ENCODE measurements around the gene MGRN1. TPM values are rescaled to one million over a fixed set of nuclear protein-coding genes. Genes with fewer than 3 reads are reported as not detected.

Gene MGRN1
- total and polyA plus RNA-seq, 2 donors from 2014 or later, result 19.7 to 90.8 TPM

DNA sequence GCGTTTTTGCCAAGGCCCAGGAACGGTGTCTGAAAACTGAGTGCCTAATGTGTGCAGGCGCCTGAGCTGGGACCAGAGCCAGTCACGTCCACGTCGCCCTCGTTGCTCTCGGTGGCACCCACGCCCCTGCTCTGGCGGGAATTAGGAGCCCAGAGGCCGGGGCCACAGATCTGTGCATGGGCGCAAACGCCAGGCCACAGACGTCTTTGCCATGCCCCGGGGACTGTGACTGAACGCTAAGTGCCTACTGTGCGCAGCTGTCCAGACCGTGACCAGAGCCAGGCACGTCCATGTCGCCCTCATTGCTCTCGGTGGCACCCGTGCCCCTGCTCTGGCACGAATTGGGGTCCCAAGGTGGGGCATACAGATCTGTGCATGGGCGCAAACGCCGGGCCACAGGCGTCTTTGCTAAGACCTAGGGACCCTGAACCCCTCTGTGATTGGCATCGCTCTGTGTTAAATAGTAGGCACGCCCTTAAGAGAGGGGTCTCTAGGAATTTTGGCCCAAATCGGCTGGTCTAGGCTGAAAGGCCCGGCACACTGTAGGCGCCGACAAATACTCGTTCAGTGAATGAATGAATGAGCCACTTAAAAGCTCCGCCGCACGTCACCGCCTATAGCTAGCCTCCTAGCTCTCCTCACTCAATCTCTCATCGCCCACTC, 9.1 kb upstream of the MGRN1 start:
- peak overlapping the region; percentile 40 to 85 (median 50) for H3K4me3 ChIP-seq (ENCODE audit: low read length in 3 of 3)
- no peaks in the 10 kb centered on the region for H3K27me3 ChIP-seq (ENCODE audit: control insufficient read depth, insufficient read depth, low read length)
- TF ChIP-seq, protein P1, sequence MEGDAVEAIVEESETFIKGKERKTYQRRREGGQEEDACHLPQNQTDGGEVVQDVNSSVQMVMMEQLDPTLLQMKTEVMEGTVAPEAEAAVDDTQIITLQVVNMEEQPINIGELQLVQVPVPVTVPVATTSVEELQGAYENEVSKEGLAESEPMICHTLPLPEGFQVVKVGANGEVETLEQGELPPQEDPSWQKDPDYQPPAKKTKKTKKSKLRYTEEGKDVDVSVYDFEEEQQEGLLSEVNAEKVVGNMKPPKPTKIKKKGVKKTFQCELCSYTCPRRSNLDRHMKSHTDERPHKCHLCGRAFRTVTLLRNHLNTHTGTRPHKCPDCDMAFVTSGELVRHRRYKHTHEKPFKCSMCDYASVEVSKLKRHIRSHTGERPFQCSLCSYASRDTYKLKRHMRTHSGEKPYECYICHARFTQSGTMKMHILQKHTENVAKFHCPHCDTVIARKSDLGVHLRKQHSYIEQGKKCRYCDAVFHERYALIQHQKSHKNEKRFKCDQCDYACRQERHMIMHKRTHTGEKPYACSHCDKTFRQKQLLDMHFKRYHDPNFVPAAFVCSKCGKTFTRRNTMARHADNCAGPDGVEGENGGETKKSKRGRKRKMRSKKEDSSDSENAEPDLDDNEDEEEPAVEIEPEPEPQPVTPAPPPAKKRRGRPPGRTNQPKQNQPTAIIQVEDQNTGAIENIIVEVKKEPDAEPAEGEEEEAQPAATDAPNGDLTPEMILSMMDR (IDR thresholded peaks at IDR 0.05; ENCODE audit: borderline replicate concordance, extremely low read depth, insufficient read depth), result no peak
- DNase-seq (peak in 3 of 5 donors; percentile 28 to 89 (median 85)), FAIRE-seq (no peak)
- H3K9me3 ChIP-seq (ENCODE audit: control insufficient read depth in 2 of 3, insufficient read depth in 1 of 3, low read length in 3 of 3), result no peaks in the 10 kb centered on the region
- H3K27ac ChIP-seq (ENCODE audit: low read depth in 2 of 2, low read length in 2 of 2), result peak overlapping the region; percentile 87 to 98
- no peaks in the 10 kb centered on the region for H3K36me3 ChIP-seq (ENCODE audit: control insufficient read depth in 2 of 3, insufficient read depth in 3 of 3, low read length in 3 of 3)
- intact Hi-C loops (cut with DNase I), result no loop called here
- H3K4me1 ChIP-seq (ENCODE audit: control insufficient read depth in 2 of 3, insufficient read depth in 2 of 3, low read depth in 1 of 3, low read length in 3 of 3), result peaks cover 0 to 49% (median 14%) of the 10 kb centered on the region in 3 donors
- H3K9ac ChIP-seq (ENCODE audit: low read length in 3 of 3), result peak overlapping the region in 2 of 3 donors; percentile 54 to 60

GRCh38 chr16:4616047-4616811, 8.4 kb upstream of the MGRN1 start:
- peaks cover 0 to 47% (median 14%) of the 10 kb centered on the region in 3 donors for H3K4me1 ChIP-seq (ENCODE audit: control insufficient read depth in 2 of 3, insufficient read depth in 2 of 3, low read depth in 1 of 3, low read length in 3 of 3)
- intact Hi-C loops (cut with DNase I), result no loop called here
- TF ChIP-seq, protein P1 (IDR thresholded peaks at IDR 0.05; ENCODE audit: borderline replicate concordance, extremely low read depth, insufficient read depth), result peak; percentile 48
- peak; percentile 100 for DNase-seq
- no peaks in the 10 kb centered on the region for H3K36me3 ChIP-seq (ENCODE audit: control insufficient read depth in 2 of 3, insufficient read depth in 3 of 3, low read length in 3 of 3)
- H3K9me3 ChIP-seq (ENCODE audit: control insufficient read depth in 2 of 3, insufficient read depth in 1 of 3, low read length in 3 of 3), result no peaks in the 10 kb centered on the region
- peak overlapping the region; percentile 99 to 100 for H3K27ac ChIP-seq (ENCODE audit: low read depth in 2 of 2, low read length in 2 of 2)
- H3K4me3 ChIP-seq (ENCODE audit: low read length in 3 of 3), result peak overlapping the region; percentile 58 to 85 (median 72)
- peak; percentile 68 for FAIRE-seq
- peak overlapping the region; percentile 55 to 95 (median 87) for H3K9ac ChIP-seq (ENCODE audit: low read length in 3 of 3)
- H3K27me3 ChIP-seq (ENCODE audit: control insufficient read depth, insufficient read depth, low read length), result no peaks in the 10 kb centered on the region

GRCh38 chr16:4617880-4618279, 6.7 kb upstream of the MGRN1 start:
- Histone ChIP-seq H3K27ac (ENCODE audit: low read depth in 2 of 2, low read length in 2 of 2) (peak overlapping the region; percentile 99 to 100), H3K9ac (ENCODE audit: low read length in 3 of 3) (peak overlapping the region in 1 of 3 donors; percentile 14), H3K36me3 (ENCODE audit: control insufficient read depth in 2 of 3, insufficient read depth in 3 of 3, low read length in 3 of 3) (no peaks in the 10 kb centered on the region), H3K27me3 (ENCODE audit: control insufficient read depth, insufficient read depth, low read length) (no peaks in the 10 kb centered on the region), H3K4me3 (ENCODE audit: low read length in 3 of 3) (peak overlapping the region in 1 of 3 donors; percentile 16), H3K4me1 (ENCODE audit: control insufficient read depth in 2 of 3, insufficient read depth in 2 of 3, low read depth in 1 of 3, low read length in 3 of 3) (peaks cover 0 to 41% (median 14%) of the 10 kb centered on the region in 3 donors), H3K9me3 (ENCODE audit: control insufficient read depth in 2 of 3, insufficient read depth in 1 of 3, low read length in 3 of 3) (no peaks in the 10 kb centered on the region)
- TF ChIP-seq, protein P1 (IDR thresholded peaks at IDR 0.05; ENCODE audit: borderline replicate concordance, extremely low read depth, insufficient read depth), result no peak
- no peak for FAIRE-seq
- intact Hi-C loops (cut with DNase I), result no loop called here
- peak in 1 of 5 donors; percentile 30 for DNase-seq

Data from kidney (tissue), 14 donors.